NCI-H2227 (cell line): ENCODE measurements around the gene GATA2.

ENCODE experiments used
- DNase-seq: peaks from one replicate; lab custom pipeline; 2025; ENCODE audit not compliant: unreplicated experiment; lab: John Stamatoyannopoulos, UW

The GATA2 gene

GRCh38 chr3:128503164-128503651 lies 10.2 kb upstream of the GATA2 start:
- DNase-seq = no peak

GRCh38 chr3:128502712-128503111 lies 9.7 kb upstream of the GATA2 start:
- DNase-seq = no peak

DNA sequence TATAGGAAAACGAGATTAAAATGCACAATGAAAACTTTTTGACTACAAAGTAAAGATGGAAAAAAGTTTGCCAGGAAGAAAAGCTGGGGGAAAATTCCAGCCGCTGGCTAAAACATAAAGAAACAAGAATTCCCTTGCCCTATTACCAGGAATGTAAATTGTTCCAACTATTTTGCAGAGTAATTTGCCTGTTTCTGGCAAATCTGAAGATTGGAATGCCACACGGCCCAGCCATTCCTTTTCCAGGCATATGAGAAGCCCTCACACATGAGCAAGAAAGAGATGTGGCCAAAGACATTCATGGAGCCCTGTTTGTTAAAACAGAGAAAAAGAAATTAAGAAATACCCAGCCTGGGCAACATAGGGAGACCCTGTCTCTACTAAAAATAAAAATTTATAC lies 8.4 kb upstream of the GATA2 start:
- DNase-seq = no peak

DNA sequence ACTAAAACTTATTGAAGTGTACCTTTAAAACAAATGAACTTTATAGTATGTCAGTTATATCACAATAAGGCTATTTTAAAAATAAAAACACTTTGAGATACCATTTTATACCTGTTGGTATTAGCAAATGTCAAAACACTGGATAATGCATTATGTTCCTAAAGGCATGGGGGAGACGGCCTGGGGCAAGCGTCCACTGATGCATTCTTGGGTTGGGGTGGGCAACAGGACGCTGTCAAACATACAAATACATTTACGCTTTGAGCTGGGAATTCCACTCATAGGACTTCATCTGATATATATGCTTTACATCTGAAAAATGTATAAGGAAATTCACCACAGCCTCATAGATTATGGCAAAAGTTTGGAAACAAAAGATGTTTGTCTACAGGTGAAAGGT lies 7.6 kb upstream of the GATA2 start:
- no peak for DNase-seq

DNA sequence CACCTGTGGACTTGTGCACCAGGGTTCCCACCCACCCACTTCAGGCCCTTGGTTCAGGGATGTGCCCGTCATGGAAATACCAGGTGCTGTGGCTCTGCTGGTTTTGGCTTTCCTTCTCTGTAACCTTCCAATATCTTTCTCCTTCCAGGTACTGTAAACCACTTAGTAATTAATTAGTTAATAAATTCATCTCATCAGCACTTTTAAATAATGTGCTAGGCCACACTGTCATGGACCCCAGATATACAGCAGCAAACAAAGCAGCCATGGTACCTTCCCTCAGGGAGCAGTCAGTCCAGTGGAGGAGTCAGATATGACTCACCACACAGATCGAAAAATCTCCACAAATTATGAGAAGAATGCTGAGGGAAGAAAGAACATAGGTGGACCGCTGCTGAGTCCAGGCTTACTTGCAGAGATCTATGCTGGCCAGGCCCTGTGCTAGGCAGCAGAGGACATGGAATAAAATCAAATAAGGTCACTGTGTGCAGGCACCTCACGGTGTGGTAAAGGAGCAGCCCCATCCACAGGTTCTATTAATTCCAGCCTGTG lies 6.8 kb upstream of the GATA2 start:
- no peak for DNase-seq

- peak; percentile 31 for DNase-seq
These were observed 6.0 kb upstream of the GATA2 start for GRCh38 chr3:128498901-128499530.

DNA sequence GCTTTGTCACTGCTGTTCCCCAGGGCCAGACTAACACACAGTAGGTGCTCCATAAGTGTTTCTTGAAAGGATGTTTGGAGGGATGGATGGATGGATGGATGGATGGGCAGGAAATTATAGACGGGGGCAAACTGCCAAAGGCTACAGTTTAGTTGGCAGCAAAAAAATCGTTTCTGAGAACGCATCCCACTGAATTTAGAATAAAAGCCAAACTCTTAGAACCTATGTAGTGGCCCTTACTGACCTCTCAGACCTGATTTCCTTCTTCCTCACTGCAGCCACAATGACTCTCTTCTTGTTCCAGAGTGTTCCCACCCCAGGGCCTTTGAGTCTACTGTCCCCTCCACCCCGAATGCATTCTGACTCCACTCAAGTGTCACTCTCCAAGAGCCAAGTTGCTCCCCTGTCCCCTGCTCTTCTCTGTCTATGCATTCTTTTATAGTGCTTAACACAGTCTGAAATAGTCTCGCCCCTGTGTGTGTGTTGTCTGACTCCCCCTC lies 5.2 kb upstream of the GATA2 start:
- DNase-seq = no peak

DNA sequence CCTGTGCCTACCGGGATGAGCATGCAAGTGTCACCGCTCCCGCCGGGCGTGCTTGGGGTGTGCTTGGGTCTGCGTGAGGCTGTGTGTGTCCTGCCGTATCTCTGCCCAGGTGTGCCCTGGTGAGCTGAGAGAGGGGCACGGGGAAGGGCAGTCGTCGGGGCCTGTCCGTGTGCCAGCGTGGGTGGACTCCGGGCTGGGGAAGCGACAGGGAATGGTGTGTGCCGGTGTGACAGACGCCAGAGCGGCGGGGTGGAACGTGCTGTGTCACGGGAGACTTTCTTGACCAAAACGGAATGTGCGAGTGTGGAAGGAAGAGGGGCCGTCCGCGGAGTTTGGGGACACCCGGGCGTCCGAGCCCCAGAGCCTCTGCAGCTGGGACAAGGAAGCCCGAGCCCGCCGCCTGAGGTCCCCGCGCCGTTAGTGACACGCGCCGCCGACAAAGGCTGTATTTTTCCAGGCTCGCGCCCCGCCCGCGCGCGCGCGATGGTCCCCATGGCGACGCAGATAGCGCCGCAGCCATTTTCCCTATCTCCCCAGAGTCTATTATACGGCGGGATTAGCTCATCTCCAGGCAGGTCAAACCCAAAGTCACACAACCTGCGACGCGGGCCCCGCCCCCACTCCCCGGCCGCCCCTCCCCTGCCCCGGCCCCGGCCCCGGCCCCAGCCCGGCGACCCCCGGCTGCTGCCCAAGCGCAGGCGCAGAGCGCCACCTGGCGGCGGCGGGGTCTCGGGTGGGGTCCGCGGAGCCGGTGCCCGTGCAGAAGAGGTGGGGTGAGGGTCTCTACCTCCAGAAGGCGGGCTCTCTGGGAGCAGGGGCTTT lies 4.5 kb upstream of the GATA2 start:
- peak; percentile 76 for DNase-seq

DNA sequence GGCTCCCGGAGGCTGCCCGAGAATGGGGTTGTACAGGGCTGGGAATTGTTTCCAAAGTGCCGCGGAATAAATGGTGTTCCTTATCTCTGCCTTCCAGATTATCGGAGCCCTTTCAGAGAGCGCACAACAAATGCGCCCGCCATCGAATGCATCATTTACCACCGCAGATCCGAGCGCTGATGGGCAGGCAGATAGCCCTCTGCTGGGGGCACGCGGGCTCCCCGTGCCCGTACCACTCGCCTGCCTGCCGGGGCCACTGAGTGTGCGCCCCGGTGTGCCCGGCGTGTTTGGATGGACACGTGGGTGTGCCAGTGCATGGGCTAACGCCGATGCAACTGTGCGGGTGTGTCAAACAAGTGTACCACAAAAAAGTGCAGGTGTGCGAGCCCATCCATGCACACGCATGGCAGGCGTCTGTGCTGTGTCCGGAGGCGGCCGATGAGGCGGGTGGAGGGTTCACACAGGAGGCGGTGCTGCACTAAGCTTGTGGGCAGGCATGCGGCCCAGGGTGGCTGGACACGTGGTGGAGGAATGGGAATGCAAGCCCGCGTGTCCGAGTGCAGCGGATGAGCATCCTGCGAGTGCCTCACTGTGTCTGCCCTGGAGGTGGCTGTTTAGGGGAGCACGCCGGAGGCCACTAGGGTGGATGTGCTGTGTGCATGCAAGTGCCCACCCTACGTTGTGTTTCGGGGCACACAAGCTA lies 3.8 kb upstream of the GATA2 start:
- DNase-seq = no peak

- no peak for DNase-seq
These were observed 3.1 kb upstream of the GATA2 start for GRCh38 chr3:128496019-128496601.

DNA sequence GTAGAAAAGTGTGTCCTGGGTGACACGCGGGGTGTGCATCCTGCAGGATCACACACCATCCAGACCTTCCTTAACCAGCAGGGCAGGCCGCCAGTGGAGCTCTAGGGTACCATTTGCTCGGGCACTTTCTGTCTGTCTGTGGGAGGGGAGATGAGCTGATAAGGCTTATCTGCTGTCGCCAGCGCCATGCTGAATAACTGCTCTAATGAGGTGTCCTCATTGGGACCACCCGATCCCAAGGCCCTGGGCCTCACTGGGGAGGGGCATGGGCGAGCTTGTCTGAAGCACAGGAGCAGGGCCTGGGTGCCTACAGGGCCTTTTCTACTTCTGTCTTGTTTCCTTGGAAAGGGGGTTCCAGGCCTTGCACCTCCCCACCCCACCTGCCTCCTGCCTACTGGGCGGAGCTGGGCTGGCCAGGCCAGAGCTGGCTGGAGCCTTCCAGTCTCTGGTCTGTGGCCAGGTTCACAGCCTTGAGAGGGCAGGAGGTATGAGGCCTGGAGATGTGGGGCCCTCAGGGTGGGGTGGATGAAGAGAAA lies 2.5 kb upstream of the GATA2 start:
- DNase-seq = no peak

- no peak for DNase-seq
These were observed 1.3 kb upstream of the GATA2 start for GRCh38 chr3:128494367-128494650.

- no peak for DNase-seq
These were observed 767 bp upstream of the GATA2 start for GRCh38 chr3:128493570-128494366.

DNA sequence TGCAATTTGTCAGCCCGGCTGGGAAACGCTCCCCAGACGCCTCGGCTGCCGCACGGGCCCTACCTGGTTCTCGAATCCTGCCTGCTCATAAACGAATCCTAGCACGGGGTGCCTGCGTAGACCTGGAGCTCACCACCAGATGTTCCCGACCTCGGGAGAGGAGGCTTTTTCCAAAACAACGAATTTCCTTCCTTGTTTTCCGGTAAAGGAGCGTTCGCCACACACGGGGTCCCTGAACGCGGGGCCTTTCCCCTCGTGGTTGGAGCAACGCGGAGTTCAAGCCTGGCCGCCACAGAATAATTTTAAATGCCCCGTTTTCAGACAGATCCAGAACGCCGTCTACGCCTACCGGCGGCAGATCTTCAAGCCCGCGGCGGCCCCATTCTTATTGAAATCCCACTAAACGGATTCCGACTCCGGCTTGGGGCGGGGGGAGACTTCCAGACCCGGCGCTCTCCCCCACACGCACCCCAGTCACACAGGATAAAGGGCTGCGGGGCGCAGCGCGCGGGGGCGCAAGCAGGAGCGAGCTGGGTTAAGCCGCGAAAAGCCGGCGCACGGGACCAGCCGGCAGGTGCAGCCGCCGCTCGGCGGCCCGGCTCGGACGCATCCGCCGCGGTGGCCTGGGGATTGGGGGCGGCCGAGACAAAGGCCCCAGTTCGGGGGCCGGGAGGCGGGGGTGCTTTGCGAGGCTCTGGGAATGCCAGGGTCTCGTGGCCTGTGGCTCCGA lies 895 bp downstream of the GATA2 start:
- DNase-seq = peak; percentile 30

DNA sequence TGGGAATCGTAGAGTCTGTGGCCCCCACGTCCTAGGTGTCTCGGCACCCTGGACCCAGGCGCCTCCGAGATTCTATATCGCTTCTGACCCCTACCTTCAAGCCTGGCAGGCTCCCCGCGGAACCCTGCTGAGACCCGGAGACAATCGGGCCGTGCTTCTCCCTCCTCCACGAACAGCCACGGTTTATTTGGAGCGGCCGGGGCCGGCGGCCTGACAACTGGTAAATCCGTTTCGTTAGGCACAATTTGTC lies 1.4 kb downstream of the GATA2 start:
- DNase-seq = peak; percentile 7

- no peak for DNase-seq
These were observed 1.9 kb downstream of the GATA2 start for GRCh38 chr3:128490915-128491690.

DNA sequence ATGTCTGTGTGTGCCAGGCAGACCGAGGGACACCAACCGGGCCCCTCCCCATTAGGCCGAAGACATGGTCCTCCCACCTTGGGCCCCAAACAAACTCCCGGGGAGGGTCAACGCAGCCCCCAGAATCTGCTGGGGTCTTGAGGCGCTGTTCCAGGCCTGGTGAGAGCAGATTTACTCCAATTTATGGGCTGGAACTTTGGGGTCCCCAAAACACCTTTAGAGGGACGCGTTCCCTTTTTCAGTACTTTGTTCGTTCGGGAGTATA lies 2.4 kb downstream of the GATA2 start:
- no peak for DNase-seq

- DNase-seq = peak; percentile 40
These were observed 2.9 kb downstream of the GATA2 start for GRCh38 chr3:128489927-128490649.

GRCh38 chr3:128489674-128489926 lies 3.4 kb downstream of the GATA2 start:
- no peak for DNase-seq
